WERI-Rb-1 (cell line): ENCODE results near the gene PIKFYVE.

ENCODE experiments used
- DNase-seq: peaks from one replicate; pipeline ENCODE4 v3.0.0-alpha.2; 2020
- H3K27ac ChIP-seq: fragments of 250-450 bp; sonication (Bioruptor Pico); 2 replicates; pipeline ENCODE4 v1.5.1; 2020; ENCODE audit warnings: mild to moderate bottlenecking, moderate library complexity
- H3K27me3 ChIP-seq: fragments of 250-450 bp; sonication (Bioruptor Pico); 2 replicates; pipeline ENCODE4 v1.5.1; 2021; ENCODE audit warnings: mild to moderate bottlenecking, low read depth, moderate library complexity; ENCODE audit not compliant: insufficient read depth, severe bottlenecking
- H3K36me3 ChIP-seq: fragments of 250-450 bp; sonication (Bioruptor Pico); 2 replicates; pipeline ENCODE4 v1.5.1; 2020; ENCODE audit warnings: mild to moderate bottlenecking, moderate library complexity
- H3K4me3 ChIP-seq: 2 replicates; pipeline ENCODE4 v1.5.1; 2011; ENCODE audit warnings: low read depth, mild to moderate bottlenecking, control low read depth, low read length
- H3K9me3 ChIP-seq: fragments of 250-450 bp; sonication (Bioruptor Pico); 2 replicates; pipeline ENCODE4 v1.5.1; 2021; ENCODE audit warnings: mild to moderate bottlenecking, moderate library complexity; ENCODE audit not compliant: severe bottlenecking
- TF ChIP-seq, protein P1 (sequence below): IDR thresholded peaks from 2 replicates; pipeline ENCODE4 v1.5.1; 2011; ENCODE audit warnings: low read depth, mild to moderate bottlenecking, control low read depth, inconsistent platforms, low read length

The PIKFYVE gene

GRCh38 chr2:208245746-208246145 is 20.3 kb upstream of the PIKFYVE start:
- H3K4me3 ChIP-seq, result no peak overlapping the region
- no peak for DNase-seq
- TF ChIP-seq, protein P1, sequence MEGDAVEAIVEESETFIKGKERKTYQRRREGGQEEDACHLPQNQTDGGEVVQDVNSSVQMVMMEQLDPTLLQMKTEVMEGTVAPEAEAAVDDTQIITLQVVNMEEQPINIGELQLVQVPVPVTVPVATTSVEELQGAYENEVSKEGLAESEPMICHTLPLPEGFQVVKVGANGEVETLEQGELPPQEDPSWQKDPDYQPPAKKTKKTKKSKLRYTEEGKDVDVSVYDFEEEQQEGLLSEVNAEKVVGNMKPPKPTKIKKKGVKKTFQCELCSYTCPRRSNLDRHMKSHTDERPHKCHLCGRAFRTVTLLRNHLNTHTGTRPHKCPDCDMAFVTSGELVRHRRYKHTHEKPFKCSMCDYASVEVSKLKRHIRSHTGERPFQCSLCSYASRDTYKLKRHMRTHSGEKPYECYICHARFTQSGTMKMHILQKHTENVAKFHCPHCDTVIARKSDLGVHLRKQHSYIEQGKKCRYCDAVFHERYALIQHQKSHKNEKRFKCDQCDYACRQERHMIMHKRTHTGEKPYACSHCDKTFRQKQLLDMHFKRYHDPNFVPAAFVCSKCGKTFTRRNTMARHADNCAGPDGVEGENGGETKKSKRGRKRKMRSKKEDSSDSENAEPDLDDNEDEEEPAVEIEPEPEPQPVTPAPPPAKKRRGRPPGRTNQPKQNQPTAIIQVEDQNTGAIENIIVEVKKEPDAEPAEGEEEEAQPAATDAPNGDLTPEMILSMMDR, result no peak
- peaks cover 28% of the 10 kb centered on the region for H3K36me3 ChIP-seq
- no peak overlapping the region for H3K27ac ChIP-seq
- no peaks in the 10 kb centered on the region for H3K27me3 ChIP-seq
- H3K9me3 ChIP-seq, result no peaks in the 10 kb centered on the region

DNA sequence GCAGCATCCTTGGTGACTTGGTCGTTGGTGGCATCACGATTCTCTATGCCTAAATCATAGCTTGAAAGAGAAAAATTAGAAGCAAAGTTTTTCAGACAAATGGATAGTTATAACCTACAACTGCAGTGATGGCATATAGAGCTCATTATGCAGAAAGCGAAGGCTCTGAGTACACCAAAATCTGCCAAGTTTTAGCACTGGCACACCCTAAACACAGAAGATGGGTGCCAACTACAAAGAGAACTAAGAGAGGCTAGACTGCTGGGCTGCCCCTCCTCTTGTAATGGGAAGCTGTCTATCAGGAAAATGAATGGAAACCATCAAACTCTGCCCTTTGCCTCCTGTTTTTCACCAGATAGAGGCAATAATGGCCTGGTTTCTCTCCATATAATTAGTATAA is 17.5 kb upstream of the PIKFYVE start:
- no peak overlapping the region for H3K27ac ChIP-seq
- TF ChIP-seq, protein P1, result no peak
- DNase-seq, result no peak
- no peak overlapping the region for H3K4me3 ChIP-seq
- no peaks in the 10 kb centered on the region for H3K9me3 ChIP-seq
- no peaks in the 10 kb centered on the region for H3K27me3 ChIP-seq
- H3K36me3 ChIP-seq, result peaks cover 36% of the 10 kb centered on the region

DNA sequence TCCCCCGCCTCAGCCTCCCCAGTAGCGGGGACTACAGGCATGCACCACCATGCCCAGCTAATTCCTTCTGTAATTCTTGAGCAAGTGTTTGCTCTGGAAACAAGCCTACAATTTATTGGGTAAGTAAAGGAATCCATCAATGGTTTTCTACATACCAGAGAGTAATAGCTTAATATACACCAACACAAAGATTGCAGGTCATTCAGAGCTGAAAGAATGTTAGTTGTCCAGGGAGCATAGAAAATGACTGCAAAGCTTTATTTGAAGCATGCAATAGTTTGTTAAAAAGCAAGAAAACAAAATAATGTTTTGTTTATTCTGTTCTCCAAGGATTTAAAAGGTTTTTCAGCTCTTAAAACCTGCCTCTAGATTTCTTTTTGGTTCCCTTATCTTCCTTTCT is 16.8 kb upstream of the PIKFYVE start:
- Histone ChIP-seq H3K27ac (no peak overlapping the region), H3K36me3 (peaks cover 34% of the 10 kb centered on the region), H3K9me3 (no peaks in the 10 kb centered on the region), H3K27me3 (no peaks in the 10 kb centered on the region), H3K4me3 (no peak overlapping the region)
- TF ChIP-seq, protein P1, result no peak
- DNase-seq, result no peak

GRCh38 chr2:208250388-208250787 is 15.7 kb upstream of the PIKFYVE start:
- Histone ChIP-seq H3K36me3 (peaks cover 30% of the 10 kb centered on the region), H3K4me3 (no peak overlapping the region), H3K27ac (no peak overlapping the region), H3K27me3 (no peaks in the 10 kb centered on the region), H3K9me3 (no peaks in the 10 kb centered on the region)
- no peak for DNase-seq
- TF ChIP-seq, protein P1, result no peak

DNA sequence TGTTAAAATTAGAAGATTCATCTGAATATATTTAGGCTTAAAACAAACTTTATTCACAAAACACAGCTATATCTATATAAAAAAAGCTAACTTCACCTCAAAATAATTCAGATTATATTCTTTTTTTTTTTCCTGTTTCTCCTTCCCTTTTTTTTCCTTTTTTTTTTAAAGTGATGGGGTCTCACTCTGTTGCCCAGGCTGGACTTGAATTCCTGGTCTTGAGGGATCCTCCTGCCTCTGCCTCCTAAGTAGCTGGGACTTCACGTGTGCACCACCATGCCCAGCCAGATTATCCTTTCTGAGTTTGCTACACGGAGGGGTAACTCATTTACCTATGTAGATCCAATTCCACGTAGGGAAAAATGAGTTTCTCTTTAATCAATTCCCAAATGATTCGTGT is 15.0 kb upstream of the PIKFYVE start:
- DNase-seq, result no peak
- TF ChIP-seq, protein P1, result no peak
- H3K4me3 ChIP-seq, result no peak overlapping the region
- H3K27me3 ChIP-seq, result no peaks in the 10 kb centered on the region
- H3K27ac ChIP-seq, result no peak overlapping the region
- H3K36me3 ChIP-seq, result peaks cover 30% of the 10 kb centered on the region
- no peaks in the 10 kb centered on the region for H3K9me3 ChIP-seq

DNA sequence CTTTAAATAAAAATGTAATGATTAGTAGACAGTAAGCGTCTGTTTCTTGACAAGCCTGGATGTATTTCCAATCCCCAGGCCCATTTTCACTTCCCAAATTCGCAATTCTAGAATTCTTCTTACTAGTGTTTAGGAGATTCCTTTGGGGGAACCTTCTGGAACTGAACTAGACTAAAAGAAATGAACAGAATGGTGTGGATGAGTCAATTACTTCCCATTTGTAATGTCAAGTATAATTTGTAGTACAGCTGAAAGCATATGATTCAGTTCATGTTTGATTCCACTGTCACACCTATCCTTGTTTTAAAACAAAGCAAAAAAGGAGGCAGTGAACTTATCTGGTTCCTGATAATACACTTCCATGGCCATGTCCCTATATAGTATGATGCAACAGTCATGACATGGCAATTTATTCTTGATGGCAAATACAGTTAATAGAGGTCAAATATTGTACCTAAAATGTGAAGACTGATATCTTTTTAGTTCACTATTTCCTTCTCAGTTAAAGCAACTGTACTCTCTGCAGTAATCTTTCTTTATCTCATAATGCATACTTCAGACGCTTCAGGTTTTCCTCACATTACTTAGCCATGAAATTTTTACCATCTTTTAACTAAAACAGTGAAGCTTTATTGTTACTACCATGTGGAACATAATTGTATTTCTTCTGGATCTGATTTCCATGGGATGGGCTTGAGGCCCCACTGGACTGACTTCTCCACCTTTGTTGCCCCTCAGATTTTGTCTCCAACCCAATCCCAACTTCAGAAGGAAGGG is 13.2 kb upstream of the PIKFYVE start:
- no peak overlapping the region for H3K4me3 ChIP-seq
- H3K27me3 ChIP-seq, result no peaks in the 10 kb centered on the region
- no peak for DNase-seq
- peaks cover 23% of the 10 kb centered on the region for H3K36me3 ChIP-seq
- H3K27ac ChIP-seq, result no peak overlapping the region
- H3K9me3 ChIP-seq, result no peaks in the 10 kb centered on the region
- TF ChIP-seq, protein P1, result no peak
